K562 (cell line): ENCODE data around the gene HLA-DOA. TPM values are rescaled to one million over a fixed set of nuclear protein-coding genes. Genes with fewer than 3 reads are reported as not detected.

Experiments used
- ATF1 ChIP-seq, 2 experiments: fragments of 450-650 bp in 1 of 2; IDR thresholded peaks; 2 replicates each; pipeline ENCODE4 v1.6.1; 2016; ENCODE audit warnings: missing compliant biosample characterization in 1 of 2, missing genetic modification characterization in 1 of 2
- CAMTA2 ChIP-seq: fragments of 250-450 bp; sonication (Bioruptor Pico); conservative IDR thresholded peaks from 2 replicates; pipeline ENCODE4 v1.5.1; 2022
- CGGBP1 ChIP-seq: fragments of 250-450 bp; sonication (Bioruptor Pico); IDR thresholded peaks from 2 replicates; pipeline ENCODE4 v1.9.0; 2021; ENCODE audit warnings: mild to moderate bottlenecking
- FOXO4 ChIP-seq: fragments of 450-650 bp; formaldehyde crosslinking; IDR thresholded peaks from 2 replicates; pipeline ENCODE4 v1.4.0; 2020; ENCODE audit warnings: mild to moderate bottlenecking, moderate library complexity
- GABPB2 ChIP-seq: fragments of 250-450 bp; sonication (Bioruptor Pico); conservative IDR thresholded peaks from 2 replicates; pipeline ENCODE4 v1.5.1; 2021; ENCODE audit warnings: mild to moderate bottlenecking
- ILF3 ChIP-seq: fragments of 450-650 bp; IDR thresholded peaks from 2 replicates; pipeline ENCODE4 v1.6.1; 2018; ENCODE audit warnings: antibody characterized with exemption, mild to moderate bottlenecking, moderate library complexity, borderline replicate concordance
- MAFK ChIP-seq: IDR thresholded peaks from 2 replicates; pipeline ENCODE4 v1.6.1; 2011; ENCODE audit warnings: low read length, improper control_type of control experiment
- NCOR1 ChIP-seq: fragments of 450-650 bp; IDR thresholded peaks from 2 replicates; pipeline ENCODE4 v1.6.1; 2016; ENCODE audit warnings: mild to moderate bottlenecking, moderate library complexity
- NFIX ChIP-seq: fragments of 250-450 bp; sonication (Bioruptor Pico); IDR thresholded peaks from 2 replicates; pipeline ENCODE4 v1.4.0; 2020; ENCODE audit warnings: low read depth, mild to moderate bottlenecking, moderate library complexity
- PRPF4 ChIP-seq: fragments of 200-400 bp; formaldehyde crosslinking; IDR thresholded peaks from one replicate; pipeline ENCODE4 v1.6.1; 2017; ENCODE audit warnings: low read length, low read depth, mild to moderate bottlenecking; ENCODE audit not compliant: insufficient read depth, poor library complexity, severe bottlenecking
- SMAD1 ChIP-seq: fragments of 150-350 bp; IDR thresholded peaks from 2 replicates; pipeline ENCODE4 v1.6.1; 2014; ENCODE audit warnings: low read length, low read depth; ENCODE audit not compliant: partially characterized antibody
- TRIM24 ChIP-seq, 2 experiments: fragments of 450-650 bp; IDR thresholded peaks; 2 replicates each; pipeline ENCODE4 v1.6.1; 2016
- ZNF512 ChIP-seq: IDR thresholded peaks from 2 replicates; pipeline ENCODE4 v1.6.1; 2016; ENCODE audit warnings: missing genetic modification characterization, missing compliant biosample characterization
- ZNF609 ChIP-seq: sonication (generic); formaldehyde crosslinking; IDR thresholded peaks from 2 replicates; pipeline ENCODE4 v1.8.1; 2023; ENCODE audit warnings: missing genetic modification reagents, mild to moderate bottlenecking, borderline replicate concordance
- polyA plus RNA-seq, 8 experiments: library from polyadenylated mRNA; depleted of rRNA in 4 of 8; stranded (reverse) in 5 of 8; unstranded in 3 of 8; fragments of >200 nt; fragmentation: Nextera tagmentation in 2 of 8; fragmentation: Illumina TruSeq in 1 of 8; extraction: Ambion mirVana in 2 of 8; extraction: Trizol in 1 of 8; gene quantifications; 2 replicates each; pipeline versions ENCODE4 v1.2.1 to v1.2.3, GENCODE V29; 2011 to 2014; ENCODE audit warnings: inconsistent platforms in 1 of 8, missing spikeins in 1 of 8
- total RNA-seq, 7 experiments: library from RNA; depleted of rRNA in 6 of 7; stranded (reverse); fragments of >200 nt in 6 of 7; fragmentation: Illumina TruSeq in 2 of 7; extraction: Trizol in 2 of 7; gene quantifications; 2 replicates each; pipeline versions ENCODE4 v1.2.1 to v1.2.3, GENCODE V29; 2011 to 2021; ENCODE audit warnings: low replicate concordance in 1 of 7
- TF ChIP-seq, protein P1 (sequence below): fragments of 250-450 bp; sonication (Bioruptor Pico); IDR thresholded peaks from 2 replicates; pipeline ENCODE4 v1.5.0; 2020; ENCODE audit warnings: mild to moderate bottlenecking

The HLA-DOA gene
- total and polyA plus RNA-seq, 9 of the 15 experiments (the other 6 are each of a cell fraction or from before 2014, with no cell fraction given) = 0.07 TPM; not detected in 8

DNA sequence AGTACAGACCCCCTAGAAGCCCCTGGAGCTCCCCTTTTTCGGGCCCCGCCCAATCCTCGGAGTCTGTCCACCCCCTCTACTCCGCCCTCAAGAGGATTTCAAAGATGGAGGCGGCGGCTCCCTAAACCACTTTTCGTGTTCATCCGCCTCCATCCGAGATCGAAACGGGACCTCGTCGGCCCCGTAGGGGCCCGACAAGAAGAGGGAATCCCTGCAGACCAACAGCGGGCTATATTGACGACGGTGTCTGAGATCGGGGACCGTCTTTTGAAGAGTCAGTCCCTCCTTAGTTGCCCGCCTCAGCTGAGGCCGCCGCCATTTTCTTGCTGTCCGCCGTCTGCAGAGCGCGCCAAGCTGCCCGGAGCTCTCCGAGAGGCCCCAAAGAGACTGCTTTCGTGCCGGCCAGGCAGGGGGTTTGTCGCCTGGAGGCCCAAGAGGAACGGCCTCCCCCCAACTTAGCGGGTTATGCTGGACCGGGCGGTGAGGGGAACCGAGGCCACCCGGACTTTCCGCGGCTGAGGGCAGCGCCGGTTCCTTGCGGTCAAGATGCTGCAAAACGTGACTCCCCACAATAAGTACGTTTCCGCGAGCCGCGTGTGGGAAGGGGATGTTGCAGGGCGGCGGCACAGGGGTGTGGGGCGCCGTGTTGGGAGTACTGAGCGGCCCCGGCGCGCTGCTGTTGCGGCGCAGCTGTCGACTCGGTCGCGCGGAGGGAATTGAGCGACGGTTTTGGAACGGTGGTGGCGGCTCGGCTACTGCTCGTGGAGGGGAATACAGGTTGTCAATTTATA lies 36.8 kb downstream of the HLA-DOA start (continued):
- TF ChIP-seq CGGBP1 (CRISPR knock-in tag) (no peak), TRIM24 (IDR thresholded peaks at IDR 0.05) (no peak), ZNF609 (peak; percentile 29), PRPF4 (peak; percentile 31), NFIX (CRISPR knock-in tag) (no peak), CAMTA2 (CRISPR knock-in tag) (no peak), GABPB2 (CRISPR knock-in tag) (no peak), SMAD1 (peak; percentile 8), ATF1 (CRISPR knock-in tag; IDR thresholded peaks at IDR 0.05) (no peak), ATF1 (tag; IDR thresholded peaks at IDR 0.05) (no peak), FOXO4 (CRISPR knock-in tag) (no peak), NCOR1 (no peak), MAFK (no peak), ZNF512 (tag) (no peak), ILF3 (no peak)
- TF ChIP-seq, protein P1, sequence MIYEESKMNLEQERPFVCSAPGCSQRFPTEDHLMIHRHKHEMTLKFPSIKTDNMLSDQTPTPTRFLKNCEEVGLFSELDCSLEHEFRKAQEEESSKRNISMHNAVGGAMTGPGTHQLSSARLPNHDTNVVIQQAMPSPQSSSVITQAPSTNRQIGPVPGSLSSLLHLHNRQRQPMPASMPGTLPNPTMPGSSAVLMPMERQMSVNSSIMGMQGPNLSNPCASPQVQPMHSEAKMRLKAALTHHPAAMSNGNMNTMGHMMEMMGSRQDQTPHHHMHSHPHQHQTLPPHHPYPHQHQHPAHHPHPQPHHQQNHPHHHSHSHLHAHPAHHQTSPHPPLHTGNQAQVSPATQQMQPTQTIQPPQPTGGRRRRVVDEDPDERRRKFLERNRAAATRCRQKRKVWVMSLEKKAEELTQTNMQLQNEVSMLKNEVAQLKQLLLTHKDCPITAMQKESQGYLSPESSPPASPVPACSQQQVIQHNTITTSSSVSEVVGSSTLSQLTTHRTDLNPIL (CRISPR knock-in tag) = no peak
